ENCODE results near the gene HDGF. TPM values are rescaled to one million over a fixed set of nuclear protein-coding genes. Genes with fewer than 3 reads are reported as not detected.

The HDGF gene
- total and polyA plus RNA-seq, 4 experiments from 2014 or later: 23.8 to 97.0 (median 71.3) TPM

DNA sequence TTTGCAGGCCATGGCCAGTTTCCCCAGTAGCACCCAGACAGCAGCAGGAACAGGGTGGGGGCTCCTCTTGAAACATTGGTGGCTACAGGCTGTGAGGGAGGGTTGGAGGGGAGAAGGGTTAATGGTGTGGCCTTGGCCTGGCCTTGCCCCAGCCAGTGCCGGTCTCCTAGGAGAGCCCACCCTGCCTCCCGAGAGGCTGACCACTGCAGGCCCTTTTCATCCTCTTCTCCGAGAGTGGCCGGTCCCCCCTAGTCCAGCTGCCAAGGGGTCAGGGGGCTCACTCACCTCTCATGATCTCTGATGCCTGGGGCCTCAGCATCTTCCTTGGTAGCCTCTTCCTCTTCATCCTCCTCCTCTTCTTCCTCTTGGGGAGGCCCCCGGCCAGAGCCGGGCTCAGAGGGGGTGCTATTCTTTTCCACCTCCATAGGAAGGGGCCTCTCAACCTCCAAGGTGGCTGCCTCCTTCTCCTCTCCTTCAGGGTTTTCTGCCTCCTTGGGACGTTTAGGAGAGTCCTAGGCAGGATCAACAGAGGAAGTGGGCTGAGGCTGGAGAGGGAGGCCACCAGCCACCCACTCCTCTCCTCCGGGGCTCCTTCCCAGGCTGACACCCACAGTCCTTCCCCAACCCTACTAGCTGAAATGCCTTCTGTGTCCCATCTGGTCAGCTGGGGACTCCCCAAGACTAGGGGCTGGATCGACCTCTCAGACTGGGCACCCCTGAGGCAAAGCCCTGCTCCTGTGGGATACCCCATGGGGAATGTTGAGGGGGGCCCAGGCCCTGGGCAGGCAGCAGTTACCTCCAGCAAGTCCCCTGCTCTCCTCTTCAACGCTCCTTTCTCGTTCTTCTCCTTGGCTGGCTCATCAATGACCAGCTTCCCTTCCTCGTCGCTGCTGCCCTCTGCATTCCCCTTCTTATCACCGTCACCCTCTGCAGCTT lies 7.8 kb downstream of the HDGF start:
- intact Hi-C loops (cut with micrococcal nuclease): loop anchor here (5.0 kb wide), 1 partner anchor 74 kb away; the partner anchor contains the start of gene SH2D2A
- Histone ChIP-seq H3K9me3 (ENCODE audit: control insufficient read depth in 1 of 2, low read length in 2 of 2) (no peaks in the 10 kb centered on the region), H3K27ac (ENCODE audit: low read depth, low read length) (no peak overlapping the region), H3K4me3 (ENCODE audit: low read length in 2 of 2) (no peak overlapping the region), H3K27me3 (ENCODE audit: insufficient read depth, low read length) (no peaks in the 10 kb centered on the region), H3K4me1 (ENCODE audit: insufficient read depth, low read length) (peaks cover 51% of the 10 kb centered on the region), H3K36me3 (ENCODE audit: insufficient read depth, low read length) (peaks cover 25% of the 10 kb centered on the region)
- no peaks in the 10 kb centered on the region for H3K27me3 Mint-ChIP-seq
- ChIA-PET CTCF (ENCODE audit: partially characterized antibody) (no interaction called here), POLR2A (ENCODE audit: partially characterized antibody) (interaction anchor here (3.5 to 6.7 kb wide), 3 partner anchors 8 to 23 kb away, joined by 103 to 158 read pairs (median 126); partner anchors contain the start of genes HDGF, ISG20L2, METTL25B and PRCC)
- peaks cover 14 to 43% of the 10 kb centered on the region in 2 donors for H3K36me3 Mint-ChIP-seq
- no peak for DNase-seq
- H3K27ac Mint-ChIP-seq: peak overlapping the region in 6 of 7 donors; percentile 7 to 76 (median 36)
- H3K4me3 Mint-ChIP-seq: no peak overlapping the region
- H3K4me1 Mint-ChIP-seq: peaks cover 38 to 71% (median 54%) of the 10 kb centered on the region in 4 donors
- H3K9me3 Mint-ChIP-seq: peaks cover 0 to 2% (median 0%) of the 10 kb centered on the region in 8 donors

GRCh38 chr1:156742801-156743200 lies 8.7 kb downstream of the HDGF start:
- Mint-ChIP-seq H3K9me3 (peaks cover 0 to 2% (median 0%) of the 10 kb centered on the region in 8 donors), H3K4me3 (no peak overlapping the region), H3K4me1 (peaks cover 29 to 64% (median 46%) of the 10 kb centered on the region in 4 donors), H3K36me3 (peaks cover 14 to 45% of the 10 kb centered on the region in 2 donors), H3K27ac (peak overlapping the region in 5 of 7 donors; percentile 31 to 99 (median 68)), H3K27me3 (no peaks in the 10 kb centered on the region)
- no peak for DNase-seq
- Histone ChIP-seq H3K4me1 (ENCODE audit: insufficient read depth, low read length) (peaks cover 42% of the 10 kb centered on the region), H3K9me3 (ENCODE audit: control insufficient read depth in 1 of 2, low read length in 2 of 2) (no peaks in the 10 kb centered on the region), H3K4me3 (ENCODE audit: low read length in 2 of 2) (no peak overlapping the region), H3K36me3 (ENCODE audit: insufficient read depth, low read length) (peaks cover 25% of the 10 kb centered on the region), H3K27ac (ENCODE audit: low read depth, low read length) (no peak overlapping the region), H3K27me3 (ENCODE audit: insufficient read depth, low read length) (no peaks in the 10 kb centered on the region)
- CTCF ChIA-PET (ENCODE audit: partially characterized antibody): interaction anchor here (1.2 to 2.6 kb wide), 2 partner anchors 9 to 24 kb away, joined by 4 to 15 read pairs; partner anchors contain the start of genes HDGF and PRCC
- intact Hi-C loops (cut with micrococcal nuclease): loop anchor here (5.0 kb wide), 1 partner anchor 74 kb away; the partner anchor contains the start of gene SH2D2A
- POLR2A ChIA-PET (ENCODE audit: partially characterized antibody): interaction anchor here (3.5 to 6.7 kb wide), 3 partner anchors 9 to 24 kb away, joined by 103 to 158 read pairs (median 126); partner anchors contain the start of genes HDGF, ISG20L2, METTL25B and PRCC

GRCh38 chr1:156742017-156742416 lies 9.5 kb downstream of the HDGF start:
- H3K9me3 ChIP-seq (ENCODE audit: control insufficient read depth in 1 of 2, low read length in 2 of 2): no peaks in the 10 kb centered on the region
- peaks cover 36% of the 10 kb centered on the region for H3K4me1 ChIP-seq (ENCODE audit: insufficient read depth, low read length)
- Mint-ChIP-seq H3K9me3 (peaks cover 0 to 2% (median 0%) of the 10 kb centered on the region in 8 donors), H3K4me1 (peaks cover 23 to 56% (median 40%) of the 10 kb centered on the region in 4 donors), H3K36me3 (peaks cover 14 to 52% of the 10 kb centered on the region in 2 donors), H3K4me3 (peak overlapping the region in 7 of 8 donors; percentile 14 to 98 (median 95)), H3K27ac (peak overlapping the region; percentile 91 to 100 (median 98)), H3K27me3 (no peaks in the 10 kb centered on the region)
- H3K4me3 ChIP-seq (ENCODE audit: low read length in 2 of 2): no peak overlapping the region
- peaks cover 25% of the 10 kb centered on the region for H3K36me3 ChIP-seq (ENCODE audit: insufficient read depth, low read length)
- POLR2A ChIA-PET (ENCODE audit: partially characterized antibody): interaction anchor here (1.1 to 6.7 kb wide), 6 partner anchors 9 to 549 kb away, joined by 3 to 158 read pairs (median 54); partner anchors contain the start of genes HDGF, ISG20L2, METTL25B and PRCC
- peak overlapping the region; percentile 74 for H3K27ac ChIP-seq (ENCODE audit: low read depth, low read length)
- no peak for DNase-seq
- intact Hi-C loops (cut with micrococcal nuclease): loop anchor here (5.0 kb wide), 1 partner anchor 75 kb away; the partner anchor contains the start of gene SH2D2A
- CTCF ChIA-PET (ENCODE audit: partially characterized antibody): interaction anchor here (1.2 to 2.6 kb wide), 4 partner anchors 9 to 25 kb away, joined by 4 to 16 read pairs (median 15); partner anchors contain the start of genes HDGF, ISG20L2, METTL25B and PRCC
- H3K27me3 ChIP-seq (ENCODE audit: insufficient read depth, low read length): no peaks in the 10 kb centered on the region

- Histone ChIP-seq H3K4me1 (ENCODE audit: insufficient read depth, low read length) (peaks cover 31% of the 10 kb centered on the region), H3K27ac (ENCODE audit: low read depth, low read length) (peak overlapping the region; percentile 74), H3K36me3 (ENCODE audit: insufficient read depth, low read length) (peaks cover 25% of the 10 kb centered on the region), H3K9me3 (ENCODE audit: control insufficient read depth in 1 of 2, low read length in 2 of 2) (no peaks in the 10 kb centered on the region), H3K27me3 (ENCODE audit: insufficient read depth, low read length) (no peaks in the 10 kb centered on the region), H3K4me3 (ENCODE audit: low read length in 2 of 2) (peak overlapping the region; percentile 21 to 33)
- Mint-ChIP-seq H3K4me3 (peak overlapping the region; percentile 94 to 99 (median 96)), H3K27me3 (no peaks in the 10 kb centered on the region), H3K27ac (peak overlapping the region; percentile 91 to 100 (median 98)), H3K9me3 (peaks cover 0 to 2% (median 0%) of the 10 kb centered on the region in 8 donors), H3K36me3 (peaks cover 14 to 53% of the 10 kb centered on the region in 2 donors), H3K4me1 (peaks cover 21 to 51% (median 36%) of the 10 kb centered on the region in 4 donors)
- peak in 1 of 5 donors; percentile 32 for DNase-seq
- ChIA-PET POLR2A (ENCODE audit: partially characterized antibody) (interaction anchor here (0.7 to 6.7 kb wide), 22 partner anchors 10 to 615 kb away, joined by 3 to 158 read pairs (median 4); partner anchors contain the start of genes HDGF, ISG20L2, METTL25B and PRCC), CTCF (ENCODE audit: partially characterized antibody) (interaction anchor here (0.8 to 2.6 kb wide), 7 partner anchors 10 to 29 kb away, joined by 3 to 16 read pairs (median 8); partner anchors contain the start of genes HDGF, ISG20L2, METTL25B and PRCC)
- intact Hi-C loops (cut with micrococcal nuclease): loop anchor here (1.0 to 5.0 kb wide), 4 partner anchors 10 to 76 kb away; partner anchors contain the start of genes HDGF, ISG20L2, METTL25B and PRCC
These were observed 9.9 kb downstream of the HDGF start for GRCh38 chr1:156741481-156741983.

DNA sequence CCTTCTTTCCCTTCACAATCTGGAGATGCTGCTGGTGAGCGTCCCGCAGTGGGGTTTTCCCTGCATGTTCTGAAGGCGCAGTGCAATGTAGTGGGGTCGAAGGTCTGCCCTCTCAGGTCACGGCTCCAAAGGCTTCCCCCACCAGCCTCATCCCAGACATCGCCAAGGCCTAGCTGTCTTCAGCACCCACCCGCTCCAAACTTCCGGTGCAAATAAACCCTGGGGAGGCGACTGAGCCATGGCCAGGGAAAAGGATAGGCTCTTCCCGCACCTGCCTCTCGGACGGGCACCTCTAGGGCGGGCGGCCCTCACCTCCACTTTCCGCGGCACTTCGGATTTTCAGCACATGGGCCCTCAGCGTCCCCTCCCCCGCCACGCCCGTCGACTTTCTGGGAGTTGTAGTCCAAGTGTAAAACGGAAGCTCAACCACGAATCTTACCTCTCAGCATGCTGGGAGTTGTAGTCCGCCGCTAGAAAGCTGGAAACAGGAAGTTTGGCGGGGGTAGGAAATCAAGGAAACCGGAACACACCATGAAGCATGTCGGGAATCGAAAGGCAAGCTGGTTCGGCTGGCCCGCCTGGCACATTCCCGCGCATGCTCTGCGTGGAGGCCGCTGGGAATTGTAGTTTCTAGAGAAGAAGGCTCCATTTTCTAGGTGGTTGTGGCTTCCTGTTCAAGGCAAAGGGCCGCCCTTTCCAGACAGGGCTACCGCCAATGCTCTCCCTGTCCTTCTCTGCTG lies 10.6 kb downstream of the HDGF start, which contains the start of gene MRPL24:
Gene MRPL24, minus strand, starts transcription at position 348 of the 740 bp plus-strand sequence. CDS start 2,384 bp downstream, outside the sequence.
- Mint-ChIP-seq H3K27me3 (no peaks in the 10 kb centered on the region), H3K27ac (peak within 1 kb of the TSS; percentile 91 to 100 (median 98)), H3K4me3 (peak within 1 kb of the TSS; percentile 94 to 99 (median 96)), H3K9me3 (peaks cover 0 to 2% (median 0%) of the 10 kb centered on the region in 8 donors), H3K36me3 (peaks cover 14 to 52% of the 10 kb centered on the region in 2 donors), H3K4me1 (peaks cover 18 to 45% (median 32%) of the 10 kb centered on the region in 4 donors)
- Histone ChIP-seq H3K9me3 (ENCODE audit: control insufficient read depth in 1 of 2, low read length in 2 of 2) (no peaks in the 10 kb centered on the region), H3K4me1 (ENCODE audit: insufficient read depth, low read length) (peaks cover 25% of the 10 kb centered on the region), H3K27me3 (ENCODE audit: insufficient read depth, low read length) (no peaks in the 10 kb centered on the region), H3K36me3 (ENCODE audit: insufficient read depth, low read length) (peaks cover 25% of the 10 kb centered on the region), H3K4me3 (ENCODE audit: low read length in 2 of 2) (peak within 1 kb of the TSS; percentile 83 to 89), H3K27ac (ENCODE audit: low read depth, low read length) (peak within 1 kb of the TSS; percentile 84)
- ChIA-PET POLR2A (ENCODE audit: partially characterized antibody) (interaction anchor here (0.7 to 6.7 kb wide), 22 partner anchors 10 to 615 kb away, joined by 3 to 158 read pairs (median 4); partner anchors contain the start of genes HDGF, ISG20L2, METTL25B and PRCC), CTCF (ENCODE audit: partially characterized antibody) (interaction anchor here (0.8 to 2.6 kb wide), 6 partner anchors 11 to 29 kb away, joined by 3 to 16 read pairs (median 12); partner anchors contain the start of genes HDGF, ISG20L2, METTL25B and PRCC)
- peak; percentile 96 to 100 (median 99) for DNase-seq
- intact Hi-C loops (cut with micrococcal nuclease): loop anchor here (1.0 to 5.0 kb wide), 4 partner anchors 10 to 76 kb away; partner anchors contain the start of genes HDGF, ISG20L2, METTL25B and PRCC

All from CD4-positive, alpha-beta memory T cell (primary cell).